ENCODE results near the gene GGA1. TPM values are rescaled to one million over a fixed set of nuclear protein-coding genes. Genes with fewer than 3 reads are reported as not detected.

Gene GGA1
- total and polyA plus RNA-seq, 2 donors (not counting 1 experiment from before 2014, with no cell fraction given), result 137 to 154 TPM

GRCh38 chr22:37631448-37632173 is 23.0 kb downstream of the GGA1 start:
- TF ChIP-seq EZH2 (IDR thresholded peaks at IDR 0.05; ENCODE audit: borderline replicate concordance, insufficient read depth, low read depth, low read length, poor library complexity, severe bottlenecking) (no peak), CTCF (IDR thresholded peaks at IDR 0.05) (no peak)
- Histone ChIP-seq H3K79me2 (ENCODE audit: control insufficient read depth, insufficient read depth, low read length) (peaks cover 2% of the 10 kb centered on the region), H3K36me3 (replicated peaks in 1 of 2; ENCODE audit: control extremely low read depth in 1 of 2, control insufficient read depth in 1 of 2, extremely low read depth in 1 of 2, insufficient read depth in 2 of 2, low read length in 1 of 2) (peaks cover 0 to 17% of the 10 kb centered on the region in 2 experiments), H4K20me1 (ENCODE audit: control insufficient read depth, insufficient read depth, low read length, poor library complexity, severe bottlenecking) (no peaks in the 10 kb centered on the region), H3K27me3 (replicated peaks in 1 of 4; ENCODE audit: control extremely low read depth in 1 of 4, control insufficient read depth in 3 of 4, insufficient read depth in 4 of 4, low read length in 3 of 4) (no peaks in the 10 kb centered on the region), H2AFZ (ENCODE audit: insufficient read depth, low read depth, low read length, poor library complexity, severe bottlenecking) (no peak overlapping the region), H3K9ac (ENCODE audit: low read length) (no peak overlapping the region), H3K4me1 (ENCODE audit: control insufficient read depth in 2 of 2, insufficient read depth in 2 of 2, low read length in 2 of 2) (peaks cover 58 to 68% of the 10 kb centered on the region in 2 donors), H3K4me3 (ENCODE audit: control extremely low read depth in 1 of 5, extremely low read depth in 1 of 5, insufficient read depth in 1 of 5, low read depth in 2 of 5, low read length in 4 of 5) (no peak overlapping the region), H3K27ac (ENCODE audit: low read length in 2 of 2) (peak overlapping the region in 1 of 2 donors; percentile 89), H3K4me2 (replicated peaks; ENCODE audit: low read depth, low read length, poor library complexity, severe bottlenecking) (no peak overlapping the region), H3K9me3 (ENCODE audit: control extremely low read depth in 1 of 3, control insufficient read depth in 2 of 3, insufficient read depth in 1 of 3, low read length in 2 of 3) (no peaks in the 10 kb centered on the region)
- ATAC-seq (ENCODE audit: low read depth), result no peak
- H3K9me3 Mint-ChIP-seq (ENCODE audit: insufficient read depth), result no peaks in the 10 kb centered on the region
- CTCF ChIA-PET, result interaction anchor here (0.9 to 30.7 kb wide), 5 partner anchors 4 to 46 kb away, joined by 5 to 620 read pairs (median 501); partner anchors contain the start of genes GGA1, LGALS1, NOL12 and PDXP
- DNase-seq, result no peak
- no peaks in the 10 kb centered on the region for H3K27me3 Mint-ChIP-seq
- peaks cover 63% of the 10 kb centered on the region for H3K4me1 Mint-ChIP-seq
- intact Hi-C loops (cut with micrococcal nuclease), result loop anchor here (2.0 to 5.0 kb wide), 3 partner anchors 23 to 116 kb away; partner anchors contain the start of gene GGA1
- H3K27ac Mint-ChIP-seq, result peak overlapping the region; percentile 97
- H3K4me3 Mint-ChIP-seq, result no peak overlapping the region
- POLR2A ChIA-PET, result interaction anchor here (0.6 to 3.4 kb wide), 4 partner anchors 11 to 46 kb away, joined by 3 to 27 read pairs (median 11); partner anchors contain the start of gene PDXP
- WGBS (ENCODE audit: insufficient coverage), result 94% methylated on average over 19 of the region's 19 CpGs

Data from B cell (primary cell).